Activated naive CD4-positive, alpha-beta T cell treated with anti-CD3 and anti-CD28 coated beads, Interleukin-2, amount 50 U/mL, for 24 hours (primary cell): ENCODE measurements around the gene EXOC3L2.

Source experiments
- H3K27ac Mint-ChIP-seq: one replicate; pipeline ENCODE4 v1.8.0; 2021; ENCODE audit warnings: mild to moderate bottlenecking, mixed read lengths
- H3K27me3 Mint-ChIP-seq: one replicate; pipeline ENCODE4 v1.8.0; 2021; ENCODE audit warnings: mixed read lengths
- H3K36me3 Mint-ChIP-seq: one replicate; pipeline ENCODE4 v1.8.0; 2021; ENCODE audit warnings: mixed read lengths
- H3K4me1 Mint-ChIP-seq: one replicate; pipeline ENCODE4 v1.8.0; 2021; ENCODE audit warnings: mixed read lengths
- H3K4me3 Mint-ChIP-seq: one replicate; pipeline ENCODE4 v1.8.0; 2021; ENCODE audit warnings: mild to moderate bottlenecking, mixed read lengths
- H3K9me3 Mint-ChIP-seq: one replicate; pipeline ENCODE4 v1.8.0; 2021; ENCODE audit warnings: mixed read lengths

The EXOC3L2 gene

GRCh38 chr19:45217193-45217956 is 27.8 kb downstream of the EXOC3L2 start:
- Mint-ChIP-seq H3K27ac (no peak overlapping the region), H3K27me3 (peaks cover 29% of the 10 kb centered on the region), H3K4me3 (no peak overlapping the region), H3K9me3 (no peaks in the 10 kb centered on the region), H3K4me1 (no peaks in the 10 kb centered on the region), H3K36me3 (no peaks in the 10 kb centered on the region)

GRCh38 chr19:45216667-45217066 is 28.5 kb downstream of the EXOC3L2 start:
- Mint-ChIP-seq H3K27me3 (peaks cover 27% of the 10 kb centered on the region), H3K4me3 (no peak overlapping the region), H3K36me3 (no peaks in the 10 kb centered on the region), H3K27ac (no peak overlapping the region), H3K4me1 (no peaks in the 10 kb centered on the region), H3K9me3 (no peaks in the 10 kb centered on the region)

- no peak overlapping the region for H3K4me3 Mint-ChIP-seq
- no peaks in the 10 kb centered on the region for H3K36me3 Mint-ChIP-seq
- H3K9me3 Mint-ChIP-seq, result no peaks in the 10 kb centered on the region
- peaks cover 26% of the 10 kb centered on the region for H3K27me3 Mint-ChIP-seq
- H3K27ac Mint-ChIP-seq, result no peak overlapping the region
- H3K4me1 Mint-ChIP-seq, result no peaks in the 10 kb centered on the region
Measured at GRCh38 chr19:45215391-45216191, 29.6 kb downstream of the EXOC3L2 start.

- Mint-ChIP-seq H3K4me1 (no peaks in the 10 kb centered on the region), H3K27ac (no peak overlapping the region), H3K27me3 (peaks cover 14% of the 10 kb centered on the region), H3K9me3 (no peaks in the 10 kb centered on the region), H3K4me3 (no peak overlapping the region), H3K36me3 (no peaks in the 10 kb centered on the region)
Measured at GRCh38 chr19:45213031-45213430, 32.2 kb downstream of the EXOC3L2 start.

GRCh38 chr19:45211751-45212381 is 33.3 kb downstream of the EXOC3L2 start:
- H3K9me3 Mint-ChIP-seq, result no peaks in the 10 kb centered on the region
- no peak overlapping the region for H3K4me3 Mint-ChIP-seq

GRCh38 chr19:45206328-45206727 is 38.9 kb downstream of the EXOC3L2 start:
- H3K36me3 Mint-ChIP-seq, result peaks cover 2% of the 10 kb centered on the region
- H3K4me3 Mint-ChIP-seq, result no peak overlapping the region
- no peaks in the 10 kb centered on the region for H3K4me1 Mint-ChIP-seq
- H3K9me3 Mint-ChIP-seq, result no peaks in the 10 kb centered on the region
- no peaks in the 10 kb centered on the region for H3K27me3 Mint-ChIP-seq
- no peak overlapping the region for H3K27ac Mint-ChIP-seq

More at GRCh38 chr19:45211751-45212381, 33.3 kb downstream of the EXOC3L2 start:
- H3K36me3 Mint-ChIP-seq, result no peaks in the 10 kb centered on the region
- H3K27me3 Mint-ChIP-seq, result peaks cover 10% of the 10 kb centered on the region
- H3K4me1 Mint-ChIP-seq, result no peaks in the 10 kb centered on the region
- H3K27ac Mint-ChIP-seq, result no peak overlapping the region

GRCh38 chr19:45205810-45206209 is 39.4 kb downstream of the EXOC3L2 start:
- no peak overlapping the region for H3K4me3 Mint-ChIP-seq
- H3K9me3 Mint-ChIP-seq, result no peaks in the 10 kb centered on the region
- H3K27ac Mint-ChIP-seq, result no peak overlapping the region
- H3K27me3 Mint-ChIP-seq, result no peaks in the 10 kb centered on the region
- peaks cover 2% of the 10 kb centered on the region for H3K36me3 Mint-ChIP-seq
- no peaks in the 10 kb centered on the region for H3K4me1 Mint-ChIP-seq

GRCh38 chr19:45202637-45203036 is 42.6 kb downstream of the EXOC3L2 start:
- peak overlapping the region; percentile 32 for H3K27ac Mint-ChIP-seq

GRCh38 chr19:45200568-45200967 is 44.6 kb downstream of the EXOC3L2 start:
- Mint-ChIP-seq H3K36me3 (peaks cover 4% of the 10 kb centered on the region), H3K4me1 (no peaks in the 10 kb centered on the region), H3K9me3 (no peaks in the 10 kb centered on the region), H3K27me3 (no peaks in the 10 kb centered on the region), H3K4me3 (no peak overlapping the region), H3K27ac (no peak overlapping the region)

More at GRCh38 chr19:45202637-45203036, 42.6 kb downstream of the EXOC3L2 start:
- Mint-ChIP-seq H3K27me3 (no peaks in the 10 kb centered on the region), H3K4me3 (no peak overlapping the region), H3K4me1 (no peaks in the 10 kb centered on the region), H3K36me3 (peaks cover 2% of the 10 kb centered on the region), H3K9me3 (no peaks in the 10 kb centered on the region)

- H3K4me3 Mint-ChIP-seq, result no peak overlapping the region
- no peaks in the 10 kb centered on the region for H3K9me3 Mint-ChIP-seq
- H3K36me3 Mint-ChIP-seq, result peaks cover 1% of the 10 kb centered on the region
- no peak overlapping the region for H3K27ac Mint-ChIP-seq
- no peaks in the 10 kb centered on the region for H3K27me3 Mint-ChIP-seq
- no peaks in the 10 kb centered on the region for H3K4me1 Mint-ChIP-seq
Measured at GRCh38 chr19:45195764-45196163, 49.4 kb downstream of the EXOC3L2 start.

- H3K27ac Mint-ChIP-seq, result no peak overlapping the region
- no peak overlapping the region for H3K4me3 Mint-ChIP-seq
- H3K9me3 Mint-ChIP-seq, result no peaks in the 10 kb centered on the region
- peaks cover 6% of the 10 kb centered on the region for H3K36me3 Mint-ChIP-seq
- no peaks in the 10 kb centered on the region for H3K27me3 Mint-ChIP-seq
- H3K4me1 Mint-ChIP-seq, result peaks cover 8% of the 10 kb centered on the region
Measured at GRCh38 chr19:45191375-45191774, 53.8 kb downstream of the EXOC3L2 start.

- Mint-ChIP-seq H3K4me1 (peaks cover 8% of the 10 kb centered on the region), H3K36me3 (peaks cover 4% of the 10 kb centered on the region), H3K9me3 (no peaks in the 10 kb centered on the region), H3K27me3 (no peaks in the 10 kb centered on the region), H3K27ac (no peak overlapping the region), H3K4me3 (no peak overlapping the region)
Measured at GRCh38 chr19:45189971-45190370, 55.2 kb downstream of the EXOC3L2 start.

- Mint-ChIP-seq H3K4me3 (no peak overlapping the region), H3K36me3 (peaks cover 6% of the 10 kb centered on the region), H3K9me3 (no peaks in the 10 kb centered on the region), H3K27me3 (no peaks in the 10 kb centered on the region), H3K4me1 (peaks cover 16% of the 10 kb centered on the region), H3K27ac (no peak overlapping the region)
Measured at GRCh38 chr19:45187421-45188100, 57.6 kb downstream of the EXOC3L2 start.

GRCh38 chr19:45186509-45187334 is 58.5 kb downstream of the EXOC3L2 start:
- peaks cover 6% of the 10 kb centered on the region for H3K36me3 Mint-ChIP-seq
- H3K4me3 Mint-ChIP-seq, result no peak overlapping the region
- no peaks in the 10 kb centered on the region for H3K9me3 Mint-ChIP-seq
- H3K4me1 Mint-ChIP-seq, result peaks cover 19% of the 10 kb centered on the region
- H3K27ac Mint-ChIP-seq, result no peak overlapping the region
- H3K27me3 Mint-ChIP-seq, result no peaks in the 10 kb centered on the region

GRCh38 chr19:45184115-45184514 is 61.1 kb downstream of the EXOC3L2 start:
- peaks cover 5% of the 10 kb centered on the region for H3K36me3 Mint-ChIP-seq
- peaks cover 34% of the 10 kb centered on the region for H3K4me1 Mint-ChIP-seq
- no peaks in the 10 kb centered on the region for H3K27me3 Mint-ChIP-seq
- no peak overlapping the region for H3K27ac Mint-ChIP-seq
- H3K4me3 Mint-ChIP-seq, result no peak overlapping the region
- H3K9me3 Mint-ChIP-seq, result no peaks in the 10 kb centered on the region
